Thyroid gland (tissue), 4 donors: ENCODE results near the gene KLHDC10. TPM values are rescaled to one million over a fixed set of nuclear protein-coding genes. Genes with fewer than 3 reads are reported as not detected.
A peak's percentile ranks its signal among the peaks of the same experiment; 100 is the strongest.

Experiments used
- DNase-seq, 2 donors: peaks; one replicate each; pipeline ENCODE4 v3.0.0-alpha.2; 2019
- H3K27ac ChIP-seq, 3 donors: fragments of 200-600 bp; sonication (generic); 1 replicate in 2 of 3; 2 replicates in 1 of 3; pipeline ENCODE4 v1.5.1; 2016 to 2019; ENCODE audit warnings: mild to moderate bottlenecking in 1 of 3, moderate library complexity in 1 of 3
- H3K27me3 ChIP-seq: fragments of 200-600 bp; sonication (generic); one replicate; pipeline ENCODE4 v1.5.1; 2019
- H3K36me3 ChIP-seq, 2 donors: fragments of 200-600 bp; sonication (generic); one replicate each; pipeline ENCODE4 v1.5.1; 2016 to 2019
- H3K4me1 ChIP-seq, 2 donors: fragments of 200-600 bp; sonication (generic); one replicate each; pipeline ENCODE4 v1.5.1; 2017 to 2019
- H3K4me3 ChIP-seq, 3 donors: fragments of 200-600 bp; sonication (generic); replicated peaks in 1 of 3; 1 replicate in 2 of 3; 2 replicates in 1 of 3; pipeline ENCODE4 v1.5.1; 2016; ENCODE audit warnings: mild to moderate bottlenecking in 1 of 3
- H3K9me3 ChIP-seq: fragments of 200-600 bp; sonication (generic); one replicate; pipeline ENCODE4 v1.5.1; 2017
- POLR2A ChIP-seq, 2 donors: fragments of 450-650 bp; IDR thresholded peaks; one replicate each; pipeline ENCODE4 v1.6.1; 2017; ENCODE audit warnings: antibody characterized with exemption in 2 of 2, mild to moderate bottlenecking in 2 of 2, moderate library complexity in 1 of 2
- WGBS, 2 donors: methylation state at CpG; one replicate each; pipeline ENCODE4 v1.1.5; 2017; 5-methylcytosine and 5-hydroxymethylcytosine counted together
- intact Hi-C: fragments of 100-400 bp; cut with DNase I; formaldehyde crosslinking; loops from one replicate; pipeline ENCODE4 v1.15.1; 2023
- total RNA-seq, 4 donors: library from RNA; depleted of rRNA; stranded (reverse); fragments of >200 nt; gene quantifications; one replicate each; pipeline ENCODE4 v1.2.3, GENCODE V29; 2016
- TF ChIP-seq, protein P1 (sequence below), 6 experiments: fragments of 200-600 bp in 3 of 6; fragments of 450-650 bp in 3 of 6; sonication (generic) in 3 of 6; IDR thresholded peaks; one replicate each; pipeline ENCODE4 v1.5.1; 2016 to 2019; ENCODE audit warnings: antibody characterized with exemption in 6 of 6, mild to moderate bottlenecking in 2 of 6, inconsistent platforms in 1 of 6, moderate library complexity in 1 of 6

KLHDC10 gene
- total RNA-seq, 4 donors from 2014 or later: 27.4 to 41.6 (median 30.8) TPM

DNA sequence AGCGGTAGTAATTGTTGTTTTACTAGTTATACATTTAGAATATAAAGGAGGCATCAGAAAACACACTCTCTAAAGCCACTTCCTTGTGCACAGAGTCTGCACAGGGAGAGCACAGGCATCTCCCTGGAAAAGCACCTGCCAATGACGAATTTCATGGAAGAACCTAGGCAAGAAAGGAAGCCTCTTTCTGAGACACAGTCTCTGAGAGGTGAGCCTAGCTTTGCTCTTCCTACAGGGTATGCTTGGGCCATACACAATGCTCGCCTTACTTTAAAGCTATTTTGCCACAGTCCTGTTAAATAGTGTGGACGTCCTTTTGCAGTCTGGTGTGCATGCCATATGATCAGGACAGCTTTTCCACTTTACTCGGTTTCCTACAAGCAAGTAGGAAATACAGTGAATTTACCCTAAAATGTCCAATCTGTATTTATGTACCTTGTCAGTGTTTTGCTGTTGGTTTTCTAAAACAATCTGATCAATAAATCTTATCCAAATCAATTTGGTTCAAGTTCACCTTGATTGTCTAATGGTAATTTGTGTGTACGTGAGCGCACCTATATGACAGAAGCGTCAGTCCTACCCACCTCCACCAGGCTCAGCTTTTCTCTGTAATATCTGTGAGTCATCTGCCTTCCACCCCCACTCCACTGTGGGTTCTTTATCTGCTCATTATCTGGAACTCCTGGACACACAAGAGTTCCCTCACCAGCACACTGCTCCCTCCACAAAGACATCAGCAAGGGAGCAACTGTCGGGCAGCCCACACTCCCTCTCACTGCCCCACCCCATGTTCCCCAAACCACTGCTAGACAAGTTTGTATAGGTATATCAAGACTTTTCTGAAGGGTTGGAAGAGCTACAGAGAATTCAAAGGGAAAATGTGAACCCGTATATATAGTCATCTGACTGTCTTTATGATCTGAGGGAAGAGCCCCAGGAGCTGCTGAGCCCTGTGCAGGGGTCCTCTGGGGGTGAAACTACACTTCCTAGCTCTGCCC lies 65.2 kb downstream of the KLHDC10 start:
- H3K4me3 ChIP-seq: no peak overlapping the region
- intact Hi-C loops: no loop called here
- TF ChIP-seq POLR2A (IDR thresholded peaks at IDR 0.05): no peak
- TF ChIP-seq, protein P1, sequence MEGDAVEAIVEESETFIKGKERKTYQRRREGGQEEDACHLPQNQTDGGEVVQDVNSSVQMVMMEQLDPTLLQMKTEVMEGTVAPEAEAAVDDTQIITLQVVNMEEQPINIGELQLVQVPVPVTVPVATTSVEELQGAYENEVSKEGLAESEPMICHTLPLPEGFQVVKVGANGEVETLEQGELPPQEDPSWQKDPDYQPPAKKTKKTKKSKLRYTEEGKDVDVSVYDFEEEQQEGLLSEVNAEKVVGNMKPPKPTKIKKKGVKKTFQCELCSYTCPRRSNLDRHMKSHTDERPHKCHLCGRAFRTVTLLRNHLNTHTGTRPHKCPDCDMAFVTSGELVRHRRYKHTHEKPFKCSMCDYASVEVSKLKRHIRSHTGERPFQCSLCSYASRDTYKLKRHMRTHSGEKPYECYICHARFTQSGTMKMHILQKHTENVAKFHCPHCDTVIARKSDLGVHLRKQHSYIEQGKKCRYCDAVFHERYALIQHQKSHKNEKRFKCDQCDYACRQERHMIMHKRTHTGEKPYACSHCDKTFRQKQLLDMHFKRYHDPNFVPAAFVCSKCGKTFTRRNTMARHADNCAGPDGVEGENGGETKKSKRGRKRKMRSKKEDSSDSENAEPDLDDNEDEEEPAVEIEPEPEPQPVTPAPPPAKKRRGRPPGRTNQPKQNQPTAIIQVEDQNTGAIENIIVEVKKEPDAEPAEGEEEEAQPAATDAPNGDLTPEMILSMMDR (IDR thresholded peaks at IDR 0.05): no peak
- H3K36me3 ChIP-seq: peaks cover 0 to 6% of the 10 kb centered on the region in 2 donors
- no peaks in the 10 kb centered on the region for H3K27me3 ChIP-seq
- DNase-seq: no peak
- 93 to 95% methylated on average over 10 of the region's 10 CpGs for WGBS, 2 donors
- no peaks in the 10 kb centered on the region for H3K9me3 ChIP-seq
- H3K27ac ChIP-seq: no peak overlapping the region
- peaks cover 29 to 30% of the 10 kb centered on the region in 2 donors for H3K4me1 ChIP-seq

DNA sequence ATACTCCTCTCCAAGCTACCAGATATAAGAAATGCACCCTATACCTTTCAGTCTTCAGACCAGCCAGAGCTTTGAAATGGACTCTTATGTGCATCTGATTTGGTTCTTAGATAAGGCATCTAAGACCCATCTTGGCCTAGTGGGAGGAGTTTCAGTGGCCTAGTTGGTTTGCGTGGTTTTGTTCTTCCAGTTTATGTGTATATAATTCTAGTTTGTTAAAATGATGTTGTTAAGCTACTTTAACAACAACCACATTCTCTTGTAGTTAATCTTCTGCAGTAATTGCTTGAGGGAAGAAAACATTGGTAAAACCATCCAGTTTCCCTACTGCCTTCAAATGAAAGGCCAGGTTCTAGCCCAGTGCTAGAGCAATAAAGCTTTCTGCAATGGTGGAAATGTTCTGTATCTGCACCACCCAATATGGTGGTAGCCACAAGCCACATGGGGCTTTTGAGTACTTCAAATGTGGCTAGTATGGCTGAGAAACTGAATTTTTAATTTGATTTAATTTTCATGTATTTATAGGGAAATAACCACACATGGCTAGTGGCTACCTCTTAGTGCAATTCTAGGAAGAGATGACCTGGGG lies 66.3 kb downstream of the KLHDC10 start:
- no peak for TF ChIP-seq POLR2A (IDR thresholded peaks at IDR 0.05)
- TF ChIP-seq, protein P1 (IDR thresholded peaks at IDR 0.05): no peak
- H3K27ac ChIP-seq: no peak overlapping the region
- intact Hi-C loops: no loop called here
- no peaks in the 10 kb centered on the region for H3K27me3 ChIP-seq
- no peak for DNase-seq
- 96 to 100% methylated on average over 1 of the region's 1 CpG for WGBS, 2 donors
- peaks cover 39 to 42% of the 10 kb centered on the region in 2 donors for H3K4me1 ChIP-seq
- no peak overlapping the region for H3K4me3 ChIP-seq
- no peaks in the 10 kb centered on the region for H3K36me3 ChIP-seq
- no peaks in the 10 kb centered on the region for H3K9me3 ChIP-seq

GRCh38 chr7:130137207-130137606 lies 66.9 kb downstream of the KLHDC10 start:
- TF ChIP-seq POLR2A (IDR thresholded peaks at IDR 0.05): no peak
- TF ChIP-seq, protein P1 (IDR thresholded peaks at IDR 0.05): no peak
- H3K4me1 ChIP-seq: peaks cover 41 to 47% of the 10 kb centered on the region in 2 donors
- H3K36me3 ChIP-seq: no peaks in the 10 kb centered on the region
- 97% methylated on average over 4 of the region's 4 CpGs for WGBS, 2 donors
- H3K27ac ChIP-seq: no peak overlapping the region
- H3K9me3 ChIP-seq: no peaks in the 10 kb centered on the region
- intact Hi-C loops: no loop called here
- no peaks in the 10 kb centered on the region for H3K27me3 ChIP-seq
- no peak overlapping the region for H3K4me3 ChIP-seq
- no peak for DNase-seq

GRCh38 chr7:130139193-130139960 lies 69.0 kb downstream of the KLHDC10 start:
- Histone ChIP-seq H3K27ac (peak overlapping the region; percentile 33 to 96 (median 96)), H3K9me3 (no peaks in the 10 kb centered on the region), H3K4me1 (peaks cover 52 to 62% of the 10 kb centered on the region in 2 donors), H3K27me3 (no peaks in the 10 kb centered on the region), H3K36me3 (no peaks in the 10 kb centered on the region), H3K4me3 (no peak overlapping the region)
- peak; percentile 55 to 72 for DNase-seq
- intact Hi-C loops: no loop called here
- 11 to 42% methylated on average over 2 of the region's 2 CpGs for WGBS, 2 donors
- TF ChIP-seq POLR2A (IDR thresholded peaks at IDR 0.05): no peak
- TF ChIP-seq, protein P1 (IDR thresholded peaks at IDR 0.05): no peak
